Activated T-cell treated with anti-CD3 and anti-CD28 coated beads for 48 hours (primary cell): ENCODE results near the gene PID1.

Experiments used
- DNase-seq: peaks from one replicate; pipeline ENCODE4 v3.0.0-alpha.2; 2020; ENCODE audit warnings: low read depth

The PID1 gene

DNA sequence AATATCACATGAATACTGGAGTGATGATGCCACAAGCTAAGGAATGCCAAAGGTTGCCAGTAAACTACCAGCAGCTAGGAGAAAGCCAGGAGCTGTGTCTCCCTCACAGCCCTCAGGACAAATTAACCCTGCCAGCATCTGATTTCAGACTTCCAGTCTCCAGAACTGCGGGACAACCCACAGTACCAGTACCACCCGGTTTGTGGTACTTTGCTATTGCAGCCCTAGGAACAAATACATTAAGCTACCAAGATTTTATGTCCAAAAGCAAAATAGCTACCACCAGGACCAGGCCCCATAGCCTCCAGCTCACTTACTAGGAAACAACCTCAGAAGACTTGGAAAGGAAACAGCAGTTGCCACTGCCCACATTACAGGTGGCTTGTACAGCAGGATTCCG, 10.0 kb downstream of the PID1 start:
- DNase-seq = no peak

- no peak for DNase-seq
Measured at GRCh38 chr2:229257985-229258384, 13.1 kb downstream of the PID1 start.

- DNase-seq = no peak
Measured at GRCh38 chr2:229256376-229256775, 14.7 kb downstream of the PID1 start.

DNA sequence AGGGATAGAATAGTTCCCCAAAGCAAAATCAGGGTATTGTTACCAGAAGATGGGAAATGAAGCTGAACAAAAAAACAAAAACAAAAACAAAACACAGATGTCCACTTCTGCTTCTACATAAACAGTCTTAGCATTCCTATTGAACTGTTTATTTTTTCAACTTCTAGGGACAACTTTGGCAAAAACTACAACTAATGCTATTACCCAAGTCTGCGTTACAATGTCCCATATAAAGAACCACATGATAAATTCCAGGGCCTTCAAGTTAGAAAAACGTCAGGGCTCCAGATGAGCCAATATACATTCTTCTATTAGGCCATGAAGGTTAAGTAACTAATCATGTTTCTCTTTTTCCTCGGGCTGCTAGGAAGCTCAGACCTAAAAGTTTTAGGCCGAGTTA, 16.9 kb downstream of the PID1 start:
- no peak for DNase-seq

DNA sequence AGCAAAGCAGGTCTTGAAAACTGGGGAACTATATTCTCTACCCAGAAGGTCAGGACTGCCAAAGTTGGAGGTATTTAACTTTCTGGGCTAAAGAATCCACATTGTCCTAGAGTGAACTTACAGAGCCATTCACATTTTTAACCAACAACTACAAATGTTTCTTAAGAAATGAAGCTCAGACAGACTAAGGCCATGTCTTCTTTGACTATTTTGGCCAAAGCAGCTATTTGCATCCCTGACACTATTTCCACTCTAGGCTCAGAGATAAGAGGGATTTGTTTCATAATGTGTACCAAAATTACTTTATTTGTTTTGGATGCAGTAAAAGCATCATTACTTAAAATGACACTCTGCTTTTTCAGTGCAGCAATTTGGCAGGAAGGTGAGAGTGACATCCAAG, 18.1 kb downstream of the PID1 start:
- no peak for DNase-seq

DNA sequence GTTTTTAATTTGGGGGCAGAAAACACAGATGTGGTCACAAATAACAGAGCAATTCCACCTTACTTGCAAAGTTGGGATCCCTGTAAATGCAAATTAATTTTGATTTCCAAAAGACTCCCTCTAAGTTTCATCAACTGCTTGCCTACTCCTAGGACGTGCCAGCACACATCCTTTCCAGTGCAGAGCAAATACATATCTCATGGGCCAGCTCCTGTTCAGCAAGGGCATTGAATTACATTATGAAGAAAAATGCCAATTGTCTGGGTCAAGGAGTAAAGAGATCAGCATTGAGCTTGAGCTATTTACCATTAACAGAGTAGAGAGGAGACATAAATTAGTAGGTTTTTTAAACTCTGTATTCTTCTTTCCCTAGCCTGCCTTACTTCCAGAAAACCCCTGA, 18.8 kb downstream of the PID1 start:
- no peak for DNase-seq

- DNase-seq = no peak
Measured at GRCh38 chr2:229249536-229249935, 21.6 kb downstream of the PID1 start.

DNA sequence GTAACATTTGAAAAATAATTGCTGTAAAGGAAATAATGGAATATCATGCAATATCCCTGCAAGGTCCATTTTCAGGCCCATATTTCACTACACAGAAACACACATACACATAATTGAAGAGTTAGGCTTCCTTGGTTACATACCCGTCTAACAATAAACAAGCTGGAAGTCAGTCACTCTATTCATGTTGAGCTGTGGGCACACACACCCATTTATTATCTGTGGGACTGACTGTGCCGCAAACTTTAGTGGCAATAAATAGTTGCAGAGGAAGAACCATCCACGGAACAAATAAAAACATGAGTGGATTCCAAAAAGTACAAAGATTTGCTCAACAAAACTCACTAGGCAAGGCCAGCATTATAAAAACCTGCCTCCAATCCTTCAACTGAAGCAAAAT, 24.8 kb downstream of the PID1 start:
- DNase-seq = no peak

DNA sequence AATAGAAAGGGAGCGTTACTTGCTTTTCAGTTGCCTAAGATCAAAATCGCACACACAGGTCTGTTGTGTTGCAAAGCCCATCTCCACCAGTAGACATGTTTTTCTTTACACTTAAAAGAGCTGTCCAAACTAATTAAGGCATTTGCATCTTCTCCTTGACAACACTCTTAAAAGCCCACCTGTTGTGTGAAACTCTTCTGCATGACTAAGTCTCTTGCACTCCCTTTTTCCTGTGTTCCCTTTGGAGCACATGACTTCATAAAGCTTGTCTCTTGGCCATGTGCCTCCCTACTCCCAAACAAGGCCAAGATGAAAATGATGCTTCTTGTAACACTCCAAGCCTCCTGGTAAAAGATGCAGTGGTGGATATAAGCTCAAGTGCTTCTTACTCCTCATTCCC, 26.1 kb downstream of the PID1 start:
- no peak for DNase-seq

GRCh38 chr2:229243890-229244560, 27.1 kb downstream of the PID1 start:
- DNase-seq = no peak

DNA sequence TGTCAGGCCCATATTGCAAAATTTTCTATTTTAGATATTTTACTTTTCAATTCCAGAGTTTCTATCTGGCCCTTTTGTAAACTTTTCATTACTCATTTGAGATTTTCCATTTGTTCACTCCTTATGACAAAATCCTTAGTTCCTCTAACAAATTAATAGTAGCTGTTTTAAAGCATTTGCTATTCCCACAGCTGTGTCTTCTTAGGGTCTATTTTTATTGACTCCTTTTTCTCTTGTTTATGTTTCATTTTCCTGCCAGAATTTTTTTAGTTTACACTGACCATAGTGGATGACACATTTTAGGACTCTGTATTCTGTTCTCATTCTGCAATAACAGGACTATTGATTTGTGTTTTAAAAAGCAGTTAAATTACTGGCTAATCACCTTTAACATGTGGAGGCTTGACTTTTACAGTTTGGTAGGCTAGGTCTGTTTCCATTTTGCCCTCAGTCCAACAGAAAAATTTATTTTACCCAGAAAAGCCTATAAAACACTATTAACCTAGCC, 30.0 kb downstream of the PID1 start:
- DNase-seq = no peak

DNA sequence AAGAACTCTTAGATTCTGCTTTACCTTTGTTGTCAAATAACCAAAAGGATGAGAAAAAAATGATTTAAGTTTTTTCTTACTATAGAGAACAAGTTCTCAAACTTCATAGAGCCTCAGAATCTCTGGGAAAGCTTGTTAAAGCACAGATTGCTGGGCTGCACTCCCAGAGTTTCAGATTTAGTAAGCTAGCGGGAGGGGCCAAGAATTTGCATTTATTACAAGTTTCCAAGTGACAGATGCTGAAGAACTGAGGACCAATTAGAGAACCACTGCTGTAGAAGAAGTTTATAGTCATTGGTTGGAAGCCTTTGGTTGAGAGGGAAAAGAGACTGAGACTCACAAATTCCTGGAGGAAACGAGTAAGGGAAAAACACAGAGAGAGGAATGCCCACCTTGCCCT, 32.1 kb downstream of the PID1 start:
- DNase-seq = no peak

DNA sequence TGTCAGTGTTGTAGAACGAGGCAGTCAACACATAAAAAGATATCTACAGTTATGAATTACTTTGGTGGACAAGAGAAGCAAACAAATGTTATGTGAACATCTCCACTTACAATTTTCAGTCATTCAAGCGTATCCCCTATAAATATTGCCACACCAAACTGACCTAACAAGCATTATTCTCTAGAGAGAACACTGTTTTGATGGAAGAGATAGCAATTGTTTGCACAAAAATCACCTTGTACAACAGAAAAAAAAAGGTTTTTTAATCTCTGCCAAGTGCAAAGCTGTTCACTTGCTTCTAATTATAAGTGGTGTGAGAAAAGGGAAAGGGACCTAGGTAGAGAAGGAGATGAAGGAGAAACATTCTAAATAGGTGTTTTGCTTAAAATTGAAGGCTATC, 33.8 kb downstream of the PID1 start:
- no peak for DNase-seq

- DNase-seq = no peak
Measured at GRCh38 chr2:229235131-229235914, 35.8 kb downstream of the PID1 start.

GRCh38 chr2:229231885-229232284, 39.2 kb downstream of the PID1 start:
- DNase-seq = no peak

DNA sequence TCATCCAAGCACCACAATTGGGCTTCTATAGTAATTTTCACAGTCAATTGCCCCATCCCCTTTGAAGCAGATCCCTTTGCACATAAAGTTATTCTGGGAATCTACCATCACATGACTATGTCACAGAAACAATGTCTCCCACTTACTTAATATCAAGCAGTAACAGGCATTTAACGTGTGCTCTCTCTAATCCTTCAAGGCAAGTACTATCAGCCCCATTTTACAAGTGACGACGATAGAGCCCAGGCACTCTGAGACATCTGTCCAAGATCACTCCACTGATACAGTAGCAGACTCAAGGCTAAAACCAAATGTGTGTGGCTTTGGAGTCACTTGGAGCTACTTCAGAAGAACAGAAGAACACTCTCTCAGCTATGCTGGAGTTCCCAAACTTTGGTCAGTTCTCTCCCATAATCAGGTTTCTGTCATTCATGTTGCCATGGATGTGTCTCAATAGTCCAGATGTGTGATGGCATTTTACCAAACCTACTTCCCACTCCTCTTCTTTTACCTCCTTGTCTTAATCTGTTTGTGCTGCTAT, 39.7 kb downstream of the PID1 start:
- DNase-seq = no peak

DNA sequence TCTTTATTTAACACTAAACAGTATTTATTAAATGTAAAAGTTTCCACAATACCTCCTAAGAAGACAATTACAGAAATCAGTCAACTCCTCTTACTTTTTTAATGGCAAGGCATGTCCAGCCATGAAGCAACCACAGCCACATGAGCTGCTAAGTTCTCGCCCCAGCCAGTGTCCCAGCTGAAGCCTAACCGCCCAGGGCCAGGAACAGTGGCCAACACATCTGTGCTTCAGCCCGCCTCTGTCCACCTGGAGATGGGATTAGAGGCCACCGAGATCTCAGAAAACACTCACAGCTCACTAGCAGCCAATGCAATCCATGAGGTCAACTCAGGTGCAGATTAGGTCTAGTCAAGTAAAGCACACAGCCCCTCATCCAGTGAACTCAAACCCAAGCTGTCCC, 40.2 kb downstream of the PID1 start:
- no peak for DNase-seq

- no peak for DNase-seq
Measured at GRCh38 chr2:229230256-229230655, 40.8 kb downstream of the PID1 start.

DNA sequence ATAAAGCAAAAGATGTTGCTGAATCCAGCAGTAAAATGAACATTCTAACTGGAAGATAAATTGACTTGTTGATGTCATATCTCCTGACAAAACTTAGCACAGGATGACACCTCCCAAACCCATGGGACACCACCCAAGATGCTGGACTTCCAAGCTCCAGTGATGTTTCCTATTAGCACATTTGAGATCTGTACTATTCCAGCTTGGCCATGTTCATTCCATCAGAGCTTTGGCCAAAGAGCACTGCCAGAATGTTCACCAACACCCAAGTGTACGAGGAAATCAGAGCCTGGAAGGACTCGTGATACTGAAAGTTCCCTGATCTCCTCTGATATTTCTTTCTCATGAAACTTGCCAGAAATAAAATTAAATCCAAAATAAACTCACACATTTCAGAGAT, 44.7 kb downstream of the PID1 start:
- DNase-seq = no peak

- DNase-seq = no peak
Measured at GRCh38 chr2:229223107-229223506, 48.0 kb downstream of the PID1 start.

DNA sequence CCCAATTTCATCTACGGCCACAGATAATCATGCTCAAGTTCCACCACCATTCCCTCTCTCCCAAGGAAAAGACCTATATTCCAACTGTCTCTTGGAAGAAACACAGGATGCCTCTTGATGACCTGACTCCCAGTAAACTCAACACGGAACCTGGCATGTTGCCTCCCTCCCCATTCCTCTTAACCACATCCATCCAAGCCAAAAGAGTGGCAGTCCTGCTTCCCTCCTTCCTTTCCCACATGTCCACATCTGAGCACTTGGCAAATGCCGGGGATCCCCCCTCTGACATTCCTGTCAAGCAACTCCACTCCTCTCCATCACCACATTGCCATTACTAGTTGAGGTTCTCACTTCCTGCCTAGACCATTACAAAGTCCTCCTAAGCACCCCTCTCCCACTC, 49.4 kb downstream of the PID1 start:
- DNase-seq = no peak

DNA sequence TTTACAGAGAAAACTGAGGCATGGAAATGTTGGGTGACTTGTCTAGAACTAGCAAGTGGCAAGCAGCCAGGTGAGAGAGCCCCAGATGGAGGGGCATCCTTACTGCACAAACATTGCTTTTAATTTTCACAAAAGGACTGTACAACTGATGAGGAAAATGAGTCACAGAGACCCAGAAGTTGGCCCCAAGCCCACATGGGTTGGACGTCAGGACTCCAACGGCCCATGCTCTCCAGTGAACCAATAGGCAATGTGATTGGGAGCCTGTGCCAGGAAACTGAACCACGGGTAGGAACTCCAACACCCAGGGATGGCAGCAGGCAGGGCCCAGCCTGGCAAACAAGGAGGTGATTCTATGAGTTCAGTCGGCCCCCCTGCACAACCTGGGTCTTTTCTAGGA, 50.8 kb downstream of the PID1 start:
- no peak for DNase-seq

DNA sequence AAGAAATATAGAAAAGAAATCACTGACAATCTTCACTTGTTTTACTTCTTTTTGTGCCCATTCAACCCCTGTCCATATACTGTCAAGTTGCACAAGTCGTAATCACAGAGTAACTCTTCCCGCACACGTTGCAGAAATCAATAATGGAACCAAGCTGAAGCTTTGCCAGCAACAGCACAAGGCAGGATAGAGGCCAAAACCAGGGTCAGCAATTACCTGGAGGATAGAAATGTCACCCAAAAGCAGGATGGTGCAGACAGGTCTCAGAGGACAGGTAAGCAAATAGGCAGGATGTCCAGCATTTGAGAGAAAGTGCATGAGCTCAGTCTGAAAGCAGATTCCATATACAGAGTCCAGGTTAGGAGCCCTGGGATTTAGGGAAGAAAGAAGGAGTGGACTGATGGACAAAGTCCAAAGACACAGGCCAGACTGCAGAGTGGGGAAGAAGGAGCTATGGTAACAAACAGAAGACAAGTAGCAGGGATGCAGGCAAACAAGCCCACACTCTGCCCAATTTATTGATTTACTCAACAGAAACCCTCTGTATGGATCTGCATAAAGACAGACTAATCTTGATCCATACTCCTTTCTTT, 52.7 kb downstream of the PID1 start:
- no peak for DNase-seq
